Erythroblast (primary cell): ENCODE measurements around the gene POLL.

ENCODE experiments used
- DNase-seq, 2 experiments: peaks; one replicate each; lab custom pipeline; 2025; lab: John Stamatoyannopoulos, UW
- GATA1 ChIP-seq: IDR thresholded peaks from 2 replicates; pipeline ENCODE4 v1.6.1; 2011; ENCODE audit warnings: low read depth, mild to moderate bottlenecking, control low read depth, low read length, moderate library complexity
- POLR2A ChIP-seq: IDR thresholded peaks from 2 replicates; pipeline ENCODE4 v1.6.1; 2011; ENCODE audit warnings: mild to moderate bottlenecking, low read length

POLL gene

DNA sequence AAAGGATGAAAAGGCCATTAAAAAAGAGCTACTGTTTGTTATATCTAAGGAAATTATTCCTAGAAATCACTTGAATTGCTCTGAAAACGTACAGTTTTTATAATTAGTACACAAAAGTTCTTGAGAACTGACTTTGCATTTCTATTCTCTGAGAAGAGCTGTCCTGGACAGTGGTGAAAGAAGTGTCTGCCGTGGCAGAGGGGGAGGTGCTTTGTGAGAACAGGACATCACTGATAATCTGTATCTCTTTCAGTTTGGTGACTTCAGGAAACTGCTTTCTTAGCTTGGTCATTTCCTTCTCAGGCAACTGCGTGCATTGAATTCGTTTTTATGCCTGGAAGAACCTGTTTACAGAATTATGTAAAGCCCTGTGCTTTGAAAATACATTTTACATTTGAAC is 52.1 kb downstream of the POLL start:
- TF ChIP-seq POLR2A: peak; percentile 29
- TF ChIP-seq GATA1: no peak
- DNase-seq: peak; percentile 73 to 76

- DNase-seq: no peak
- no peak for TF ChIP-seq POLR2A
- no peak for TF ChIP-seq GATA1
Observed at GRCh38 chr10:101529725-101530553, 58.1 kb downstream of the POLL start.

GRCh38 chr10:101529207-101529606 is 58.9 kb downstream of the POLL start:
- no peak for DNase-seq

More at GRCh38 chr10:101529207-101529606, 58.9 kb downstream of the POLL start:
- TF ChIP-seq GATA1 (no peak), POLR2A (no peak)
